Glutamatergic neuron (in vitro differentiated cells): ENCODE data around the gene ASCC3. TPM values are rescaled to one million over a fixed set of nuclear protein-coding genes. Genes with fewer than 3 reads are reported as not detected.

ENCODE experiments used
- DNase-seq: peaks from one replicate; pipeline ENCODE4 v3.0.0; 2022
- H3K27ac Mint-ChIP-seq: one replicate; pipeline ENCODE4 v1.8.0; 2020; ENCODE audit warnings: mild to moderate bottlenecking, mixed read lengths, inconsistent platforms; ENCODE audit not compliant: unreplicated experiment
- H3K27me3 Mint-ChIP-seq: one replicate; pipeline ENCODE4 v1.8.0; 2020; ENCODE audit warnings: mild to moderate bottlenecking, moderate library complexity, mixed read lengths, inconsistent platforms; ENCODE audit not compliant: unreplicated experiment
- H3K36me3 Mint-ChIP-seq: one replicate; pipeline ENCODE4 v1.8.0; 2020; ENCODE audit warnings: mild to moderate bottlenecking, mixed read lengths, inconsistent platforms; ENCODE audit not compliant: unreplicated experiment
- H3K4me1 Mint-ChIP-seq: one replicate; pipeline ENCODE4 v1.8.0; 2020; ENCODE audit warnings: mild to moderate bottlenecking, low read depth, mixed read lengths, inconsistent platforms; ENCODE audit not compliant: unreplicated experiment
- H3K4me3 Mint-ChIP-seq: one replicate; pipeline ENCODE4 v1.8.0; 2020; ENCODE audit warnings: mild to moderate bottlenecking, mixed read lengths, inconsistent platforms; ENCODE audit not compliant: unreplicated experiment
- H3K9me3 Mint-ChIP-seq: one replicate; pipeline ENCODE4 v1.8.0; 2020; ENCODE audit warnings: mild to moderate bottlenecking, moderate library complexity, mixed read lengths, inconsistent platforms; ENCODE audit not compliant: unreplicated experiment
- CTCF ChIP-seq: fragments of 200-600 bp; sonication (generic); IDR thresholded peaks from one replicate; pipeline ENCODE4 v1.5.0; 2021; ENCODE audit not compliant: partially characterized antibody, unreplicated experiment
- total RNA-seq: library from RNA; stranded (reverse); fragmentation: NEBNext Ultra II Directional; extraction: Animal tissue kit (Norgen Biotek cat#: 25700); gene quantifications from one replicate; pipeline ENCODE4 v1.2.1, GENCODE V29; 2021; ENCODE audit not compliant: unreplicated experiment

The ASCC3 gene
- total RNA-seq, 1 donor from 2014 or later = 49.6 TPM

GRCh38 chr6:100599088-100599770 lies 281.9 kb downstream of the ASCC3 start:
- H3K27me3 Mint-ChIP-seq = peaks cover 3% of the 10 kb centered on the region
- H3K9me3 Mint-ChIP-seq = no peaks in the 10 kb centered on the region
- no peak overlapping the region for H3K27ac Mint-ChIP-seq
- peaks cover 13% of the 10 kb centered on the region for H3K4me1 Mint-ChIP-seq
- no peaks in the 10 kb centered on the region for H3K36me3 Mint-ChIP-seq
- DNase-seq = no peak
- TF ChIP-seq CTCF = no peak
- H3K4me3 Mint-ChIP-seq = no peak overlapping the region

- Mint-ChIP-seq H3K27ac (no peak overlapping the region), H3K9me3 (peaks cover 2% of the 10 kb centered on the region), H3K36me3 (no peaks in the 10 kb centered on the region), H3K4me3 (no peak overlapping the region), H3K27me3 (peaks cover 3% of the 10 kb centered on the region), H3K4me1 (peaks cover 21% of the 10 kb centered on the region)
- no peak for DNase-seq
- no peak for TF ChIP-seq CTCF
Measured at GRCh38 chr6:100595456-100595855, 285.7 kb downstream of the ASCC3 start.

- no peak for TF ChIP-seq CTCF
- H3K27me3 Mint-ChIP-seq = peaks cover 3% of the 10 kb centered on the region
- no peak overlapping the region for H3K4me3 Mint-ChIP-seq
- no peak for DNase-seq
- peak overlapping the region; percentile 76 for H3K27ac Mint-ChIP-seq
- H3K36me3 Mint-ChIP-seq = no peaks in the 10 kb centered on the region
- H3K4me1 Mint-ChIP-seq = peaks cover 24% of the 10 kb centered on the region
- H3K9me3 Mint-ChIP-seq = peaks cover 2% of the 10 kb centered on the region
Measured at GRCh38 chr6:100593522-100593921, 287.6 kb downstream of the ASCC3 start.

GRCh38 chr6:100592929-100593328 lies 288.2 kb downstream of the ASCC3 start:
- H3K4me3 Mint-ChIP-seq = peak overlapping the region; percentile 25
- TF ChIP-seq CTCF = no peak
- DNase-seq = no peak
- H3K4me1 Mint-ChIP-seq = peaks cover 24% of the 10 kb centered on the region
- H3K36me3 Mint-ChIP-seq = no peaks in the 10 kb centered on the region
- H3K27me3 Mint-ChIP-seq = peaks cover 3% of the 10 kb centered on the region
- peaks cover 2% of the 10 kb centered on the region for H3K9me3 Mint-ChIP-seq
- H3K27ac Mint-ChIP-seq = peak overlapping the region; percentile 59

- Mint-ChIP-seq H3K4me1 (peaks cover 26% of the 10 kb centered on the region), H3K9me3 (peaks cover 3% of the 10 kb centered on the region), H3K4me3 (no peak overlapping the region), H3K27ac (no peak overlapping the region), H3K36me3 (peaks cover 9% of the 10 kb centered on the region), H3K27me3 (peaks cover 2% of the 10 kb centered on the region)
- no peak for TF ChIP-seq CTCF
- no peak for DNase-seq
Measured at GRCh38 chr6:100577425-100577824, 303.7 kb downstream of the ASCC3 start.
